IPS DF 4.7 (cell line): ENCODE data around the gene MAPK7.

Experiments used
- DNase-seq: peaks from one replicate; pipeline ENCODE4 v3.0.0-alpha.2; 2013; ENCODE audit warnings: low spot score; ENCODE audit errors: extremely low read depth

The MAPK7 gene

GRCh38 chr17:19377602-19378415, 489 bp upstream of the MAPK7 start:
- DNase-seq: peak; percentile 93

GRCh38 chr17:19379361-19380065, 1.2 kb downstream of the MAPK7 start:
- DNase-seq: no peak

- no peak for DNase-seq
These were observed 2.4 kb downstream of the MAPK7 start for GRCh38 chr17:19380481-19381301.

- DNase-seq: no peak
These were observed 3.1 kb downstream of the MAPK7 start for GRCh38 chr17:19381361-19381740.

GRCh38 chr17:19381741-19382444, 3.6 kb downstream of the MAPK7 start:
- no peak for DNase-seq

GRCh38 chr17:19382531-19383444, 4.5 kb downstream of the MAPK7 start:
- no peak for DNase-seq

GRCh38 chr17:19383681-19384470, 5.6 kb downstream of the MAPK7 start:
- DNase-seq: no peak

GRCh38 chr17:19384723-19385391, 6.6 kb downstream of the MAPK7 start:
- no peak for DNase-seq

GRCh38 chr17:19385521-19385983, 7.3 kb downstream of the MAPK7 start:
- DNase-seq: no peak

GRCh38 chr17:19386051-19386929, 8.0 kb downstream of the MAPK7 start:
- DNase-seq: no peak

- DNase-seq: no peak
These were observed 8.9 kb downstream of the MAPK7 start, which contains the start of gene MFAP4 for GRCh38 chr17:19386974-19387920. Gene MFAP4, minus strand, starts transcription at chr17:19387190. Its CDS starts 35 bp downstream, at chr17:19387155.

- DNase-seq: no peak
These were observed 9.7 kb downstream of the MAPK7 start for GRCh38 chr17:19387921-19388521.

- no peak for DNase-seq
These were observed 10.8 kb downstream of the MAPK7 start for GRCh38 chr17:19388791-19389785.

GRCh38 chr17:19390951-19391350, 12.7 kb downstream of the MAPK7 start:
- DNase-seq: no peak

- DNase-seq: no peak
These were observed 13.1 kb downstream of the MAPK7 start for GRCh38 chr17:19391432-19391831.
